GM18873 (cell line): ENCODE results near the gene TJP3.
A peak's percentile ranks its signal among the peaks of the same experiment; 100 is the strongest.

Experiments used
- ATAC-seq: cut with Tn5 transposase; IDR thresholded peaks from one replicate; pipeline ENCODE4 v1.9.1; 2021; ENCODE audit warnings: mild to moderate bottlenecking, moderate library complexity, moderate number of reproducible peaks; ENCODE audit not compliant: unreplicated experiment, low FRiP score

TJP3 gene

GRCh38 chr19:3690551-3691371 lies 17.4 kb upstream of the TJP3 start:
- no peak for ATAC-seq

GRCh38 chr19:3691372-3691716 lies 16.8 kb upstream of the TJP3 start:
- ATAC-seq: no peak

DNA sequence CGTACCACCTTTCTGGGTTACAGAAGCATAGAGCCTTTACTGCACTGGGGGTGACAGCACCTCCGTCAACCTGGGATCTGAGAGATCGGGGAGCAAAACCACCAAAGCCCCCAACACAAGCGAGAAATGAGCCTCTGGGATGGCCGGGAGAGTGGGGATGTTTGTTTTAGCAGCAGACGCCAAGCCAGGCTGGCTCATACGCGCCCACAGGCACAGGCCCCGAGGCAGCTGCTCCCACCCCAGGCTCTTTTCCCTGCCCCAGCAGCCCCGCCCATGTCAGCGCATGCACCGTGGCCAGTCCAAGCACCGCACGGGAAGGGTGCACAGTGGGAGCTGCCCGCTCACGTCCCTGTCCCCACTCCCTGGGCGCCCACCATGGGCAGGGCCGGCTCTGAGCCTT lies 16.5 kb upstream of the TJP3 start:
- no peak for ATAC-seq

- ATAC-seq: no peak
Observed at GRCh38 chr19:3692141-3693024, 15.8 kb upstream of the TJP3 start.

DNA sequence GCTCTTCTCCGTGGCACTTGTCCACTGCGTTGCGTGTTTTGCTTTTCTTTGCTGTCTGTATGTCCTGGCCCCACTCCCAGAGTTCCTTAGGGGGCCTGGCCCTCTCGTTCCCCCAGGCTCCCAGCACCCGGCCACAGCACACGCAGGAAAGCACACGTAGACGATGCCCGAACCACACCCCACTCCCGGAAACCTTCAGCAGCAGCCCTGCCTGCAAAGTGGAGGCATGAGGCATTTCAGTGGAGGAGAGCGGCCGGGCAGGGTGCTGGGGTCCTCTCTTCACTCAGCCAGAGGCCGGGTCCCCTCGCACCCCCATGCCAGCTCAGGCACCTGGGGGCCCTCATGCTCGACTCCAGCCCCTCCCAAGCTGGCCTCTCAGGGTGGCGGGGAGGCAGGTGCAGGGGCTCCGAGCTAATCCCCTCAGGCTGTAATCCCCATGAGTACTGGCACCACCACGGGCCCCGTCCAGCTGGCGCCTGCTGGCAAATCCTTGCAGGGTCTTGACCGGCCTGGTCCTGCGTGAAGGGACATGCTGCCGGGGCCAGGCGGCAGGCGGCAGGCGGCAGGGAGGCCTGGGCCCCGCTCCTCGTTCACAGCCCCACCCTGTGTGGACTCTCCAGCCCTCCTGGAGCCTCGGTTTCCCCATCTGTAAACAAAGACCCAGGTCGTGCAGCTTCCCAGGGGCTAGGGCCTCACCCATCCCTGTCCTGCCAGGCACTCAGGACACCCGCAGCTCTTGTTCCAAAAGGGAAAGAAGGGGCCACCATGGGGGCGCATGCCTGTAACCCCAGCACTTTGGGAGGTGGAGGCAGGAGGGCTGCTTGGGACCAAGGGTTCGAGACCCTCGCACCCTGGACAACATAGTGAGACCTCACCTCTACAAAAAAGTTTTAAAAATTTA lies 14.9 kb upstream of the TJP3 start:
- ATAC-seq: no peak

DNA sequence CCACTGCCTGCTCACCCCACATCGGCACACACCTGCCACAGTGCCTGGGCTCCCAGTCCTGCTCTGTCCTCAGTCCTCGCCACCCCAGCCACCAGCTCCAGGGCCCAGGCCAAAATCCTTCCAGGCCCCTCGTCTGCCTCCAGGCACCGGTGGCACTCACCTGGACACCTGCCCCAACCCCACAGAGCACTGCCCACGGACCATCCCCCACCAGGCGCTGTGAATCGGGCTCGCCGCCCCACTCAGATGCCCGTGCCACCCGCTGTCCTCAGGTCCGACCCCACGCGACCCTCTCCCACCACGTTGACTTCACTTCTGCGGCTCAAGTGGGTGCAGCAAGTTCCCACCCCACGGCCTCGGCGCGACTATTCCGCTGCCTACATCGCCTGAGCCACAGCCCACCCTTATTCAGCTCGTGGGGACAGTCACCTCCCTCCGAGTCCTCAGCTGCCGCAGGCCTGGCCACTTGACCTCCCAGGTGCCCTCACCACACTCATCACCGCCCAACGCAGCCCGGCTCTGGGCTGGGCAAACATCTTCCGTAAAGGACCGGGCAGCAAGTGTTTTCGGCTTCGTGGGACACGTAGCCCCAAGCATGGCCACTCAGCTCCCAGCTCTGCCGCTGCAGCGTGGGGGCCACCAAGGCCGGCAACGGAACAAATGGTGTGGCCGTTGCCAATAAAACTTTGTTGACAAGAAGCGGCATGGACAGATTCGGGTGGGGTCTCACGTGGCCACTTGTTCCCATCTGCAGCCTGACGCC lies 13.6 kb upstream of the TJP3 start:
- no peak for ATAC-seq

DNA sequence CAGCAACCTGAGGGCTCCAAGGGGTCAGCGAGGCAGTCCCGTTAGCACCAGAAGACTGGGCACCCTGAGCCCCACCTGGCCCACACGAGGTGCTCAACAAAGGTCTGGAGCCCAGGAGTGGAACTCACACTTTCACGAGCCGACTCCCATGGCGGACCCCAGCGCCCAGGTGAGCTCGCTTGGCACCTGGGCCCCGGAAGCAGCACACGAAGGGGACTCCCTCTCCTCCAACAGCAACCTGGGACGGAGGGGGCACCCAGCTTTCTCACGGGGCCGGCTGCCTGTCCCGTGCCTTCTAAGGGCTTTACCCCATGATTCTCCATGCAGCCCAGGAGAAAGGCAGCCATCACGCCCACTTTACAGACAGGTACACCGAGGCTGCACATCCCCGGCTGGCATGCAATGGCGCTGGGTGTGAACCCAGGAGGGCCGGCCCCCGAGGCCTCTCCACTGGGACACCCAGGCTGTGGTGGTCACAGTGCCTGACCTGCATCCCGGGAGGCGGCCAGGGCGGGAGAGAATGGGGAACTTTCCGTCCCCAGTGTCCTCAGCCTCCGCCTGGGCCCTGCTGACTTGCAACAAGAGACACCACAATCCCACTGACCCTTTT lies 13.0 kb upstream of the TJP3 start:
- no peak for ATAC-seq

DNA sequence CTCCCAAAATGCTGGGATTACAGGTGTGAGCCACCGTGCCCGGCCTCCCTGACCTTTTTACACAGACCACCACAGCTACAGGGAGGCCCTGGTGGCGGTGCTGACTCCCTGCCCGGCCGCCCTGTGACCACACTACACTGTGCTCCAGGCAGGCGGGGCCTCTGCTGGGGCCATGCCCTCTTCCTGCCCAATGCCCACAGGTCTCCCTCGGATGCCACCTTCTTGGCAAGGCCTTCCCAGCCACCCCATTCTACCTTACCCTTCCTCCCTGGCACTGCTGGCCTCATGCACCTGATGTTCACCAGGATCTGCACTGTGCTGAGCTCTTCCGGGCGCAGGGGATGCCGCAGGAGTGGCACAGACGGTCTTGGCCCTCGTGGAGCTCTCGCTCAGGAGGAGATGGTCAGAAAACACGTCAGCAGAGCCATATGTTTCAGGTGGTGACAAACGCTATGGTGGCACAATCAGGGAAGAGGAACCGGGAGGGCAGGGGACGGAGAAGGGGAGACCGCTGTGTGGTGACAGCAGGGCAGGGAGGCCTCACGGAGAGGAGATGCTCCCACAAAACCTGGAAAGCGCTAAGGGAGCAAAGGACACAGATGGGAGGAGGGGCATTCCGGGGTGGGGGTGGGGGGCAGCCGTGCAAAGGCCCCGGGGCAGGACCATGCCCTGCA lies 12.1 kb upstream of the TJP3 start:
- ATAC-seq: no peak

DNA sequence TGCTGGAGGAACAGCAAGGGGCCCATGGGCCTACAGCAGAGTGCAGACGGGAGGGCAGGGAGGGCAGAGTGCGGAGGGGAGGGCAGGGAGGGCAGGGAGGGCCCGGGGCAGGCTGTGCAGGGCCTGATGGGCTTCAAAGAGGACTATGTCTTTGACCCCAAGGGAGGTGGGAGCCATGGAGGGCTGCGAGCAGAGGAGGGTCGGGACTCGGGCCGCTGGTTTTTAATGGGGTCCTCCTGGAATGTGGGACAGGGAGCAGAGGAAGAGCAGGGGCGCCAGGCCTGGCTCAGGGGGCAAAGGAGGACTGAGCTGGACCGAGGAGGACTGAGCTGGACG lies 11.6 kb upstream of the TJP3 start:
- no peak for ATAC-seq

GRCh38 chr19:3697094-3697493 lies 11.1 kb upstream of the TJP3 start:
- ATAC-seq: no peak

DNA sequence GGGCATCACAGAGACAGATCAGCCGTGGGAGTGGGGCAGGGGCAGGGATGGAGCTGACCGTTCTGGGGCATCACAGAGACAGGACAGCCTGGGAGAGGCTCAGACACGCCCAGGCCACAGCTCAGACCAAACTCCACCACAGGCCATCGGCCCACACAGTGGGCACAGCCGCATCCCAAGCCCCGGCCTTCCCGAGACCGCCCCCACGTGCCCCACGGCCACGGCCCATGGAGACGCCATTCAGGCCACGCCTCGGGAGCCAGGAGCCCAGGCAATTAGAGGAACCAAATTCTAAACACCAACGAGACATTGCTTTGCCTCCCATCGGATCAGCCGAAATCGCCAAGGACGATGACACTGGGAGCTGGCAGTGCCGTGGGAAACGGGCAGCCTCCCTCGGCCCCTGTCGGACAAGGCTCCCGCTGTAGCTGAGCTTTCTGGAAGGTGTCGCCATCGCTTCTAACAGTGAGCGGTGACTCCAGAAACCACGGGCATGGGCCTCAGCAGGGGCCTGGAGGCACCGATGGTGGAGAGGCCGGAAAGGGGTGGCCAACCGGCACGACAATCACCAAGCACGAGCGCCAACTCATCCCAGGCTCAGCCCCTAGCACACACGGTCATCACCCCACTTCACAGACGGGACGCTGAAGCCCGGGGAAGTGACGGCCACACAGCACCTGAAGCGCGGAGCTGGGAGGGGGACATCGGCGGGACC lies 10.4 kb upstream of the TJP3 start:
- ATAC-seq: no peak

GRCh38 chr19:3698386-3698950 lies 9.7 kb upstream of the TJP3 start:
- ATAC-seq: no peak

GRCh38 chr19:3698974-3699740 lies 9.0 kb upstream of the TJP3 start:
- ATAC-seq: no peak

GRCh38 chr19:3699741-3700241 lies 8.4 kb upstream of the TJP3 start:
- peak; percentile 3 for ATAC-seq

DNA sequence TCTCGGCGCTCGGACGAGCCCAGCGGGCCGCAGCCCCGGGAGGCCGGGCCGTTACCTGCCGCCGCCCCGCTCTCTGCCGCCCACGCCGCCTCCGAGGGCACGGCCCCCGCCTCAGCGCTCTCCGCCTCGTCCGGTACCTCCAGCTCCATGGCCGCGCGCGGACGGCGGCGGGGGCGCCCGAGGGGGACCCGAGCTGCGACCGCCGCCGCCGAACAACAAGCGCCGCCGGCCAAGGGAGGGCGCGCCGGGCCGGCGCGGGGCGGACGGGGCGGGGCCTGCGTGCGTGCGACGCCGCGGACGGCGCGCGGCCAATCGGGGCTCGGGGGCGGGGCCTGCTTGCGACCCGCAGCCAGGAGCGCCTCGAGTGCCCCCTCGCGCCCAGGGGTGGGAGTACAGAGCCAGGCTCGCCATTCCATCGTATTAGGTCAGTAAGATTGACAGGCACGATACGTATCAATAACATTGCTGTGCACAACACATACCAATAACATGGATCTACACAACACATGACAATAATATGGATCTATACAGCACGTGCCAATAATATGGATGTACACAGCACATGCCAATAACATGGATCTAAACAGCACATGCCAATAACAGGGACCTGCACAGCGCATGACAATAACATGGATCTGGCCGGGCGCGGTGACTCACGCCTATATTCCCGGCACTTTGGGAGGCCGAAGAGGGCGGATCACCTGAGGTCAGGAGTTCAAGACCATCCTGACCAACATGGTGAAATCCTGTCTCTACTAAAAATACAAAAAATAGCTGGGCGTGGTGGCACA lies 7.7 kb upstream of the TJP3 start, which contains the start of gene PIP5K1C:
Gene PIP5K1C, minus strand, starts transcription at position 227 of the 791 bp plus-strand sequence. Its CDS starts 78 bp downstream, at position 149.
- peak; percentile 74 for ATAC-seq

DNA sequence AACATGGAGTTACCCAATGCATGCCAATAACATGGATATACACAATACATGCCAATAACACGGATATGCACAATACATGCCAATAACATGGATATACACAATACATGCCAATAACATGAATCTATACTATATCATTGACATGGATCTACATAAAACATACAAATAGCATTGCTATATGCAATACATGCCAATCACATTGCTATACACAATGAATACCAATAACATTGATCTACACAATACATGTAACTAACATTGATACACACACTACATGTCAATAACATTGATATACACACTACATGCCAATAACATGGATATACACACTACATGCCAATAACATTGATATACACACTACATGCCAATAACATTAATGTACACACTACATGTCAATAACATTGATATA lies 7.0 kb upstream of the TJP3 start:
- no peak for ATAC-seq

DNA sequence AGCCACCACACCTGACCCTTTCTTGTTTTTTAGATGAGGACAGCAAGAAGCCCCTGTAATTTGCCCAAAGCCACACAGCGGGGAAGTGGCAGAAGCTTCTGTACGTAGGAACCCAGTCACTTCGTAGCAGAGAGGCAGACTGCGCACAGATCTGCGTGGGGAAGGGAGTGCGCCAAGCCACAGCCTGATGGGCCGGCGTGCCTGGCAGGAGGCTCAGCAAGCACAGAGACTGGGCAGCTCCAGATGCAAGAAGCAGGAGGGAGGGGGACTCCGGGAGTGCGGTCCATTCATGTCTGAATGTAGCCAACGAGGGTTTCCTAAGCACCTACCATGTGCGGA lies 347 bp upstream of the TJP3 start:
- no peak for ATAC-seq
